Upper lobe of left lung (tissue), 4 donors: Measurements from ENCODE around the gene ADAMTS14.
"Not testable (repeated sequence)": the region's sequence is repeated elsewhere in the genome, so short reads cannot be mapped to it uniquely, and the experiment has no call there.

ENCODE experiments used
- EP300 ChIP-seq, 4 donors: sonication (generic); formaldehyde crosslinking; IDR thresholded peaks; one replicate each; pipeline ENCODE4 v1.5.1; 2017; ENCODE audit warnings: antibody characterized with exemption in 4 of 4, control low read depth in 2 of 4
- POLR2A ChIP-seq, 4 donors: fragments of 450-650 bp; IDR thresholded peaks; one replicate each; pipeline ENCODE4 v1.5.1; 2016 to 2017; ENCODE audit warnings: antibody characterized with exemption in 4 of 4, mild to moderate bottlenecking in 2 of 4
- POLR2AphosphoS5 ChIP-seq, 2 donors: sonication (generic); formaldehyde crosslinking; IDR thresholded peaks; one replicate each; pipeline ENCODE4 v1.5.1; 2017; ENCODE audit warnings: antibody characterized with exemption in 2 of 2

GRCh38 chr10:70639640-70640383 is 32.5 kb upstream of the ADAMTS14 start:
- not testable (repeated sequence) for TF ChIP-seq POLR2A, EP300, POLR2AphosphoS5 (IDR thresholded peaks at IDR 0.05)
